GM19193 (cell line): Measurements from ENCODE around the gene C6.

ENCODE experiments used
- POLR2A ChIP-seq: IDR thresholded peaks from 4 replicates; pipeline ENCODE4 v1.6.1; 2011; ENCODE audit not compliant: insufficient read depth, insufficient read length; ENCODE audit errors: extremely low read depth

C6 gene

DNA sequence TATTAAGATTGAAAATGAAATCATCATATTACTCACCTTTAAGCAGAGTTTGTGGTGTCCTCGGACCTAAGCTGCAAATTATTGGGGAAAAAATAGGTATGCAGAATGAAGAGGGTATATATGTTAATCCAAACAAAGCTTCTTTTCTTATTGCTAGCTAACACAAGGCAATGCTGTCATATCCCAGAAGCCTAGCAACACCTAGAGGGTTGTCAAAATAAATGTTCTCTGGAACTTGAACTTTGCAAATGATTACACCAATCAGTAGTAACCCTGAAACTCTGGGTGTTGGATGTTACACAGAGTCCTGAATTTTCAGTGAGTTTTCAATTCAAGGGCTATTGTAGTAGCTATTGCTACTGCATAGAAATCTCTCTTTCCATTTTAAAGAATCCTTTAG lies at the start of gene C6:
C6 (minus strand) TSS at position 193 of the 400 bp plus-strand sequence. CDS start 10,302 bp downstream, outside the sequence.
- TF ChIP-seq POLR2A = no peak

DNA sequence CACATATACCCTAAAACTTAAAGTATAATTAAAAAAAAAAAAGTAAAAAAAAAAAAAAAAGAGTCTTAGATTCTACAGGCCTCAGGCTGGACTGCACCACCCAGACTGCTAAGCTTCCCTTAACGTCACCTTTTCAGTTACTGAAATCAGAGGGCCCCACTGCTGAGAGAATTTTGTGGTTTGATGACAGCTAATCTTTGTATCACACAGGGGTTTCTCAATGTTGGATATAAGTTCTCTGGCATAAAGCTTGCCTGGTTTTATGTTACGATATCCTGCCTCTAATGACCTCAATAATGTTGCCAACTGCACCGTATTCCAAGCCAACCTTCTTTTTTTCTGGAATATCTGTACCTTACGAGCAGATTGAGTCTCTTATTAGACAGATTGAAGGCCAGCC lies 43.1 kb upstream of the C6 start:
- TF ChIP-seq POLR2A = no peak

DNA sequence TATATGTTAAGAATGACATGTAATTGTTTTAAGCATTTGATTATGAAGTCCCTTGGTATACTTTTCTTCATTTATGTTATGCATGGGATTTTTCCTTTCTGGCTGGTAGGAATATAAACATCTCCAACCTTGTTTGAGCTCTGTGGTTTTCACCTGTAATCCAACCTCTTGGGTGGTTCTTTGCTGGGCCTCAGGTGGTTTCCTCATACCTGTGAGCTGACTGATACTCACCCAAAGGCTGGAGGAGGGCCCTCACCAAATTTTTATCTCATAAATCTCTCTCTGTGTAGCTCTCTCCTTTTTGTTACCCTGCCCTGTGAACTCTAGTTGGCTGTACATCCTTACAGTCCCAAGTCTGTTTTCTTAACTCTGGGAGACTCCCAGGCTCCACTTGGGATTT lies 39.8 kb upstream of the C6 start:
- no peak for TF ChIP-seq POLR2A

DNA sequence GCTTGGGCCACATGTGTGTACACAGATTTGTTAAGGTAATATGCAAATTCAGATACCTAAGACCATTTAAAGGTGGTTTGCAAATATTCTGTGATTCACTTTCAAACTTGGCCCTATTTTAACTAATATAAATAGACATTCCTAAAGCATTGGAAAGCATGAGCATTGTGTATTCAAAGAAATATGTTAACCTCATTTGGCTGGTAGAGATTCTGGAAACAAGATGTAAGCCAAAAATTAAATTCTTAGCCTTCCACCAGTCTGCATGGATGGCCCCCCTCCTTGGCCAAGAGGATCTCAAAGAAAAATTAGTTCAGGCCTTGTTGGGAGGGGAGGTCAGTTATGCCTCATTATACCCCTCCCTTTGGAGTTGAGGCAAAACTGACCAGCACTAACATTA lies 38.7 kb upstream of the C6 start:
- no peak for TF ChIP-seq POLR2A

DNA sequence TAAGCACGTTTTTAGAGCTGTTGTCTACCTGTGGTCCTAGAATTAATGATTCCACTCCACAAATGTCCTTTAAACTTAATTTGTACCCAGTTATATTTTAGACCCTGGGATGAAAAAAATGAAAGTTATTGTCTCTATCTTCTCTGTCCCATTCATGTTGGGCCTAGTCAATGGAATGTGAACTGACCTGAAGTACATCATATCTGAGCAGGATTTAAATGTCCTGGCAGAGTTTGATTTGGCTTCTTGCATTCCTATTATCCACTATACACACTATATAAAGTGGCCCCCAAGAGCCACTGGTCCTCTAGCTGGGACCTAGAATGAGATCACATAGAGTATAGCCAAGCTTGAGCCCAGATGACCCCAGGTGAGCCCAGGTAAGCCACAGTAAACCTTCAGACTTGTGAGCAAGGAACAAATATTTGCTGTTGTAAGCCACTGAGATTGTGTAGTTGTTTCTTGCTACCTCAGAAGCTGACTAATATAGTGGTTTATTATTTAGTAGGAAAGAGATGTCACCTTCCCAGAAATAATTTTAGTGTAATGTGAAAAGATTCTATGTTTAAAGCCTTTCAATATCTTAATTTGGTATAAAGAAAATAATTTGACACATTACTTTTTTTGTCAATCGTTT lies 37.1 kb upstream of the C6 start:
- no peak for TF ChIP-seq POLR2A

DNA sequence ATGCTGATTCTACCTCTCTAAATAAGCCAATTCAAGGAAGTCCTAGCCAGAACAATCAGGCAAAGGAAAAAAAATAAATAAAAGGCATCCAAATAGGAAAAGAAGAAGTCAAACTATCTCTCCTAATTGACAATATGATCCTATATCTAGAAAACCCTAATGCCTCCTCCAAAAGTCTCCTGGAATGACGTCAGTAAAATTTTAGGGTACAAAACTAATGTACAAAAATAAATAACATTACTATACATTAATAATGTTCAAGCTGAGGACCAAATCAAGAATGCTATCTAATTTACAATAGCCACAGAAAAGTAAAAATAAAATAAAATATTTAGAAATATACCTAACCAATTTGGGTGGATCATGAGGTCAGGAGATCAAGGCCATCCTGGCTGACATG lies 33.8 kb upstream of the C6 start:
- no peak for TF ChIP-seq POLR2A

DNA sequence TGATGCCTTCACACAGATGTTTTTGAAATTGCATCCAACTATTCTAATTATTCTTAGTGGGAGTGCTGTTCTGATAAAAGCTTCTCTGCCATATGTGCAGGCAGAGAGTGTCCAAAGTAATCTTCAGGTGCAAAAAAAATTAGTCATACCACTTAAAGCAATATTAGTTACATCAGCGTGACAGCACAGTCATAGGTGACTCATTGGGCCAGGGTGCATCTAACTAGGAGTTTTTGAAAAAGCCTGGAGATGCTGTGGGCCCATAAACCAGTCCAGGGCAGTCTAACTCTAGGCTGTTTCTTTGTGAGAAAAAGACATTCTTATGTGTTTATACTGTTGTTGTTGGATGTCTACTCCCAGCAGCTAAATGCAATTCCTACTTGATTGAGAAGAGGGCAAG lies 33.0 kb upstream of the C6 start:
- TF ChIP-seq POLR2A = no peak

DNA sequence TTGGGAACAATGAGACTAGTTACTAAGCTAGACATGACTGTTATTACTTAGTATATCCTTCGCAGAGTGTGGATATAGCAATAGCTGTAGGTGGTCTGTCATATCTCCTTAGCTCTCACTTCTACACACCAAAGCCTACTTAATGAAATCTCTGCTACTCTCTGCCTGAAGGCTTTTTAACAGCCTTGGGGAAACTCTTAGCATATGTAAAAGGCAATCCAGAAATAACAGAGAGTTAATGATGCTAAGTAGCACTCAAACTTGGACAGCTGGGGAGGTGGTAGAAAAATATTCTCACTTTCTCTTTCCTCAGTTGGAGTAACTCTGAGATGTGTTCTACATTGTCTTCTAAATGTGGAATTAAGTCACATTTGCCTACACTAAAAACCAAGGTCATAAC lies 30.2 kb upstream of the C6 start:
- TF ChIP-seq POLR2A = no peak

DNA sequence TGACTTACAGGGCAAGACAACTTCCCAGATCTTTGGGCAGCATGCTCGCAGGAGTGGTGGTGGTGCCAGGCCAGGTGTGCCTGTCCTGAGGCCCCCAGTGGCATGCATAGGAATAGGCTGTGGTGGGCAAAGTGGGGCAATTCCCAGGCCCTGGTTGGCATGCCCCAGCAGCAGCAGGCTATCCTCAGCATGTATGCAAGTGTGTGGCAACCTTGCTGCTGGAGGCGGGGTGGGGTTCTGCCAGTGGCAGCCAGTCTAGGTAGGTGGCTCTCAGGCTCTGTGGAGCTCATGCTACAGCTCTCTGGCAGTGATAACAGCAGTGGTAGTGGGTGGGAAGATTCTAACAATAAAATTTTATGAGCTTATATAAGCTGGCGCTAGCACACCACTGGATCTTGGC lies 27.7 kb upstream of the C6 start:
- no peak for TF ChIP-seq POLR2A

DNA sequence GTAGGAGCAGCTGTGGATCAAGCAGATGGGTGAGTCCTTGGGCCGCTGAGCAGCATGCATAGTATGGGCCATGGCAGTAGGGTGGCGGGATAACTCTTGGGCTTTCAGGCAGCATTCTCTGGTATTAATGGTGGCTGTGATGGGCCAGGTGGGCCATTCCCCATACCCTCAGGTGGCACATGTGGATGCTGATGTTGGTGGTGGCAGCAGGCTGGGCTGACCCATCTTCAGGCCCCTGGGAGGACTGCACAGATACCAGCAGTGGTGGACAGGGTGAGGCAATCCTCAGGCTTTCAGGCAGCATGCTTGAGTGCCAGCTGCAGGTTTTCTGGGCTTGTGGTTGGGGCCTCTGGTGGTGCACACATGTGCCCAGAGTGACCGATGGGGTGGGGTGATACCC lies 27.1 kb upstream of the C6 start:
- no peak for TF ChIP-seq POLR2A

DNA sequence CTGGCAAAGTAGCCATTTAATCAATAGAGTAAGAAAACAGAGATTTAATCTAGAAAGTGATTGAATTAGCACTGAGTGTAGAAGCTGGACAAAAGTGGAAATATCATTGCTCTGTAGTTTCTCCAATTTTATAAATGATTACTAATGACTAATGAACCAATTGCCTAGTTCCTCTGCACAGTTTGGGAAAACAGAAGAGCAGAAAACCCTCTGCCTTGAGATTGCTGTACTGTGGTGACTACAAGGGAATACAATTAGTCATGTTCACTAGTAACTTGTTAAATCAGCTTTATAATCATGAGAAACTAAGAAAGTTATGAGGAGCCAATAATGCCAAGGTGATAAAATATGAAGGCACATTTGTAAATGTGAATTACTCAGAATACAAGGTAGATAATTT lies 21.1 kb upstream of the C6 start:
- TF ChIP-seq POLR2A = no peak

DNA sequence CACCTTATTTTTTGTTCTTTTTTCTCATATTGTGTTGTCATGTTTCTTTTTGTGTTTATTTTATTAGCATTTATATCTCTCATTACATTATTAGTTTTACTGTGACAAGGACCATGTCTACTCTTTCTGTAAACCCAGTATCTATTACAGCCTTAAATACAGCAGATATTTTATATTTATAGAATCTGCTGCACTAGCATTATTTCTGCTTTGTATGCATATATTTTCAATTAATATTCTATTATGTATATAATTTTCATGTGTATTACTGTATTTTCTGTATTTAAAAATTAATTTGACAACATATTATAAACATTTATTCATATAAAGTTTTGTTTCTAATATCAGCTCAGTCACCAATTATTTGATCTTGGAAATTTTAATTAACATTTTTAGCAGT lies 19.5 kb upstream of the C6 start:
- TF ChIP-seq POLR2A = no peak

DNA sequence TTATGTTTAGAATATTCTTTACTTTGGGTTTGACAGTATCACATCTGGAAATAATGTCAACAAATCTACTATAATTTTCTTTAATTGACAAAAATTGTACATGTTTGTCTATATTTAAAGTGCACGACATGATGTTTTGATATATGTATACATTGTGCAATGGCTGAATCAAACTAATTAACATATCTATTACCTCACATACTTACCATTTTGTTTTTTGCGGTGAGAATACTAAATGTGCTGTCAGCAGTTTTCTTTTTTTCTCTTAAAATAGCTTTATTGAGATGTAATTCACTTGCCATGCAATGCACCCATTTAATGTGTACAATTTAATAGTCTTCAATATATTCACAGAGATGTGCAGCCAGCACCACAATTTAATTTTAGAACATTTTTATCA lies 10.6 kb upstream of the C6 start:
- TF ChIP-seq POLR2A = no peak

DNA sequence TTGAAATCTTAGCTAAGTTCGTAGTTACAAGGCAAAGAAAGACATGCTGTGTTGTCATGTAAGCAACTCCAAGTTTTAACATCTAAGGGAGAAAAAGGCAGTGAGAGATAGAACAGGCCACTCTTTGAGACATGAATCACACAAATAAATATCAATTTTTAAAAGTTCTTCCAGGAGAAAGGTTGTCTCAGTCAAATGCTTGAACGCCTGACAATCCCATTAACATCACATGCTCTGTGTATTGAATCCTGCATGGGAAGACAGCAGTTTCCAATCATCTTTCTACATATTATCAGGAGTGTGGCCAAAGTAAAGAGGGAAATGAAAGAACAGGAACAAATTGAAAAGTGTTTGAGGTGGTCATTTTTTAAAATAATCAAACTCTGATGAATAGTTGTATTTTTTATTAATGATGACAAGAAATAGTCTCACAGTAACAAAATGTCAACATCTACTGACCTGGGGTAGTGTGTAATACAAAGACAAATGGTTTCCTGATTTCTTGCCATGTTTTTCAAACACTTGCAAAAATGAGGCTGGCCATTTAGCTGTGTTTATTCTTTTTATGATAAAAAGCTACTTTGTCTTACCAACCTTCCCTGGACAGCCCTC lies 6.4 kb upstream of the C6 start:
- TF ChIP-seq POLR2A = no peak

DNA sequence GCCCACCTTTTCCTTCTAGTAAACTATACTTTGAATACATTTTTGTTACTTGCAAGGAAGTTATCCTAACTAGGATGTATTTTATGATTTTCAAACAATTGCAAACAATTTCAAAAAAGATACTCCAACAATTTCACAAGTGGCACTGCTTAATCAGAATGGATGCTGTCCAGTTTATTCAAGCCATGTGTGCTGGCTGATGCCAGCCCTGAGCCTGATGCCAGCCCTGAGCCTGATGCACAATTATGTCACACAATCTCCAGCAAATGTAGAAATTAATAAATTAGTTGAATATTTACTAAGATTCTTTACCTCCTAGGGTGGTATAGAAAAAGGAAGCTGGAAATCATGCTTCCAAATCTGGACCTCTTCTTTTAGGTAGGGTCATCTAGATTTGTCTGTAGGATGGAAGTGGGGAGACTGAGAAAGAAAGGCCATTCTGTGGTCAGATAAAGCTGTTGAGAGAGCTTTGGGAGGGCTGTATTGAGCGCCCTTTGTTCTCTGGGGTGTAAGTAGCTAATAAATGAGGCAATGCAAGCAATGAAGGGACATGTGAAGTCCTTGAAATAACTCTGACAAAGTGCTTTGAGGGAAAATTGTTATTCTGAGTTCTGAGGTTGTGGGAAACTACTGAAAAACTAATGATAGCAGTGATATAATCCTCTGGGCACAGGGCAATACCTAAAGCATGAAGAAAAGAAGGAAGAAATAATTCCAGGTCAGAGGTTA lies 5.8 kb upstream of the C6 start:
- TF ChIP-seq POLR2A = no peak

DNA sequence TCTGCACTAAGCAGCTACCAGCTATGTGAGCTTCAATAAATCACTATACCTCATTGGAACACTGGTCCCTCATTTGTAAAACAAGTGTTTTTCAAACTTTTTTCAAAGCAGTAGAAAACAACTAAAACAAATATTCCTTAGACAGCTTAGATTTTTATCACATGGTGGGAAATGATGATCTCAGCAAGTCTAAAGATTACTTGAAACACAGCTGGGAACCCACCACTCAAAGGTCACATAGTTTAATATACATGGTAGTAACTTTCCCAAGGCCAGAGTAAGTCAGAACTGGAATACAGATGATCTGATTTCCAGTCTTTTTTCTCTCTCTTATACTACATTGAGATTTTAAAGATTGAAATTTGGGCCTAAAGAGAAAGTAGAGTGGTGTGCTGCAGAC lies 850 bp upstream of the C6 start:
- TF ChIP-seq POLR2A = no peak
